Liver (tissue), 3 donors: ENCODE measurements around the gene GALNT9.

Experiments used
- FOXA1 ChIP-seq: IDR thresholded peaks from 2 replicates; pipeline ENCODE4 v1.6.1; 2016; ENCODE audit warnings: antibody characterized with exemption
- GABPA ChIP-seq, 2 donors: IDR thresholded peaks in 1 of 2; conservative IDR thresholded peaks in 1 of 2; 2 replicates each; pipeline ENCODE4 v1.6.1; 2016; ENCODE audit warnings: antibody characterized with exemption in 2 of 2, mild to moderate bottlenecking in 1 of 2, moderate library complexity in 1 of 2
- HNF4A ChIP-seq, 2 donors: conservative IDR thresholded peaks; 2 replicates each; pipeline ENCODE4 v1.6.1; 2016; ENCODE audit warnings: antibody characterized with exemption in 2 of 2, mild to moderate bottlenecking in 2 of 2
- MAX ChIP-seq: IDR thresholded peaks from 2 replicates; pipeline ENCODE4 v1.6.1; 2016; ENCODE audit warnings: antibody characterized with exemption
- RAD21 ChIP-seq, 2 donors: IDR thresholded peaks; 2 replicates each; pipeline ENCODE4 v1.6.1; 2016; ENCODE audit warnings: antibody characterized with exemption in 2 of 2, mild to moderate bottlenecking in 2 of 2
- RXRA ChIP-seq, 2 donors: IDR thresholded peaks; 2 replicates each; pipeline ENCODE4 v1.6.1; 2017 to 2018; ENCODE audit warnings: antibody characterized with exemption in 2 of 2, mild to moderate bottlenecking in 1 of 2
- SP1 ChIP-seq: IDR thresholded peaks from 2 replicates; pipeline ENCODE4 v1.6.1; 2018; ENCODE audit warnings: antibody characterized with exemption, mild to moderate bottlenecking
- TAF1 ChIP-seq: conservative IDR thresholded peaks from 2 replicates; pipeline ENCODE4 v1.6.1; 2016; ENCODE audit warnings: antibody characterized with exemption, mild to moderate bottlenecking
- YY1 ChIP-seq: IDR thresholded peaks from 2 replicates; pipeline ENCODE4 v1.6.1; 2016; ENCODE audit warnings: antibody characterized with exemption, mild to moderate bottlenecking
- ZBTB33 ChIP-seq: IDR thresholded peaks from 2 replicates; pipeline ENCODE4 v1.6.1; 2016; ENCODE audit warnings: antibody characterized with exemption
- TF ChIP-seq, protein P1 (sequence below): fragments of 150-350 bp; IDR thresholded peaks from 2 replicates; pipeline ENCODE4 v1.5.1; 2017; ENCODE audit warnings: improper control_type of control experiment, low read depth, low read length; ENCODE audit not compliant: missing input control
- TF ChIP-seq, protein P2 (sequence below): IDR thresholded peaks from 2 replicates; pipeline ENCODE4 v1.6.1; 2016; ENCODE audit warnings: antibody characterized with exemption, mild to moderate bottlenecking
- TF ChIP-seq, protein P3 (sequence below): IDR thresholded peaks from 2 replicates; pipeline ENCODE4 v1.6.1; 2016; ENCODE audit warnings: antibody characterized with exemption
- donor health status: healthy.
- donor health status: healthy.

DNA sequence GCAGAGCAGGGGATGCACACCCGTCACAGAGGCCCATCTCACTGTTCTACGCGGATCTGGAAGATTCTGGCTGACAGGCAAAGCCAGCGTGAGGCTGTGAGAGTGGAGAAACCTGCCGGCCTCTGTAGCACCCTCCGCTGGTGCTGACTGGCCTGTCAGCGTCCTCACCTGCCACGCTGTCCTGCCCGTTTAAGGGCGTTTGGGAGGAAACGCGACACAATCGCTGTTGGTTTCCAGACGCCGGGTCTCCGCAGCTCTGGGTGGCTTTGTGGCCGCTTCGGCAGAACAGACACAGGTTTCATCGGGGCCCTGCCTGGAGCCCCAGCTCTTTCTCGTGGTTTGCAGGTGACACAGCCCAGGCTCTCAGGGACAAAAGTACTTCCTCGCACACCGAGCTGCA is 114.5 kb downstream of the GALNT9 start:
- TF ChIP-seq RAD21 (IDR thresholded peaks at IDR 0.05) (no peak), YY1 (no peak), FOXA1 (no peak), RXRA (IDR thresholded peaks at IDR 0.05) (no peak), SP1 (no peak), MAX (no peak), TAF1 (no peak), GABPA (IDR thresholded peaks at IDR 0.05 in 1 of 2, conservative IDR thresholded peaks at IDR 0.05 in 1 of 2) (no peak), HNF4A (conservative IDR thresholded peaks at IDR 0.05) (no peak), ZBTB33 (no peak)
- TF ChIP-seq, protein P1, sequence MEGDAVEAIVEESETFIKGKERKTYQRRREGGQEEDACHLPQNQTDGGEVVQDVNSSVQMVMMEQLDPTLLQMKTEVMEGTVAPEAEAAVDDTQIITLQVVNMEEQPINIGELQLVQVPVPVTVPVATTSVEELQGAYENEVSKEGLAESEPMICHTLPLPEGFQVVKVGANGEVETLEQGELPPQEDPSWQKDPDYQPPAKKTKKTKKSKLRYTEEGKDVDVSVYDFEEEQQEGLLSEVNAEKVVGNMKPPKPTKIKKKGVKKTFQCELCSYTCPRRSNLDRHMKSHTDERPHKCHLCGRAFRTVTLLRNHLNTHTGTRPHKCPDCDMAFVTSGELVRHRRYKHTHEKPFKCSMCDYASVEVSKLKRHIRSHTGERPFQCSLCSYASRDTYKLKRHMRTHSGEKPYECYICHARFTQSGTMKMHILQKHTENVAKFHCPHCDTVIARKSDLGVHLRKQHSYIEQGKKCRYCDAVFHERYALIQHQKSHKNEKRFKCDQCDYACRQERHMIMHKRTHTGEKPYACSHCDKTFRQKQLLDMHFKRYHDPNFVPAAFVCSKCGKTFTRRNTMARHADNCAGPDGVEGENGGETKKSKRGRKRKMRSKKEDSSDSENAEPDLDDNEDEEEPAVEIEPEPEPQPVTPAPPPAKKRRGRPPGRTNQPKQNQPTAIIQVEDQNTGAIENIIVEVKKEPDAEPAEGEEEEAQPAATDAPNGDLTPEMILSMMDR: no peak
- TF ChIP-seq, protein P2, sequence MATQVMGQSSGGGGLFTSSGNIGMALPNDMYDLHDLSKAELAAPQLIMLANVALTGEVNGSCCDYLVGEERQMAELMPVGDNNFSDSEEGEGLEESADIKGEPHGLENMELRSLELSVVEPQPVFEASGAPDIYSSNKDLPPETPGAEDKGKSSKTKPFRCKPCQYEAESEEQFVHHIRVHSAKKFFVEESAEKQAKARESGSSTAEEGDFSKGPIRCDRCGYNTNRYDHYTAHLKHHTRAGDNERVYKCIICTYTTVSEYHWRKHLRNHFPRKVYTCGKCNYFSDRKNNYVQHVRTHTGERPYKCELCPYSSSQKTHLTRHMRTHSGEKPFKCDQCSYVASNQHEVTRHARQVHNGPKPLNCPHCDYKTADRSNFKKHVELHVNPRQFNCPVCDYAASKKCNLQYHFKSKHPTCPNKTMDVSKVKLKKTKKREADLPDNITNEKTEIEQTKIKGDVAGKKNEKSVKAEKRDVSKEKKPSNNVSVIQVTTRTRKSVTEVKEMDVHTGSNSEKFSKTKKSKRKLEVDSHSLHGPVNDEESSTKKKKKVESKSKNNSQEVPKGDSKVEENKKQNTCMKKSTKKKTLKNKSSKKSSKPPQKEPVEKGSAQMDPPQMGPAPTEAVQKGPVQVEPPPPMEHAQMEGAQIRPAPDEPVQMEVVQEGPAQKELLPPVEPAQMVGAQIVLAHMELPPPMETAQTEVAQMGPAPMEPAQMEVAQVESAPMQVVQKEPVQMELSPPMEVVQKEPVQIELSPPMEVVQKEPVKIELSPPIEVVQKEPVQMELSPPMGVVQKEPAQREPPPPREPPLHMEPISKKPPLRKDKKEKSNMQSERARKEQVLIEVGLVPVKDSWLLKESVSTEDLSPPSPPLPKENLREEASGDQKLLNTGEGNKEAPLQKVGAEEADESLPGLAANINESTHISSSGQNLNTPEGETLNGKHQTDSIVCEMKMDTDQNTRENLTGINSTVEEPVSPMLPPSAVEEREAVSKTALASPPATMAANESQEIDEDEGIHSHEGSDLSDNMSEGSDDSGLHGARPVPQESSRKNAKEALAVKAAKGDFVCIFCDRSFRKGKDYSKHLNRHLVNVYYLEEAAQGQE: no peak
- TF ChIP-seq, protein P3, sequence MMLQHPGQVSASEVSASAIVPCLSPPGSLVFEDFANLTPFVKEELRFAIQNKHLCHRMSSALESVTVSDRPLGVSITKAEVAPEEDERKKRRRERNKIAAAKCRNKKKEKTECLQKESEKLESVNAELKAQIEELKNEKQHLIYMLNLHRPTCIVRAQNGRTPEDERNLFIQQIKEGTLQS: no peak
